ENCODE measurements around the gene STYXL2. TPM values are rescaled to one million over a fixed set of nuclear protein-coding genes. Genes with fewer than 3 reads are reported as not detected.

The STYXL2 gene
- total and polyA plus RNA-seq, 9 of the 15 experiments (the other 6 are each of a cell fraction or from before 2014, with no cell fraction given): not detected

- Histone ChIP-seq H2AFZ (ENCODE audit: low read depth, low read length) (no peak overlapping the region), H4K20me1 (replicated peaks; ENCODE audit: control insufficient read depth, insufficient read depth, low read length) (no peaks in the 10 kb centered on the region; the same call in 1 of the 2 replicates), H3K4me2 (ENCODE audit: insufficient read depth, low read length) (no peak overlapping the region), H3K9ac (ENCODE audit: insufficient read depth in 1 of 2, low read depth in 2 of 2, low read length in 2 of 2) (no peak overlapping the region), H3K9me3 (replicated peaks; ENCODE audit: control insufficient read depth, insufficient read depth, low read depth, low read length) (no peaks in the 10 kb centered on the region), H3K27ac (ENCODE audit: extremely low read depth, low read depth, low read length) (no peak overlapping the region), H3K36me3 (ENCODE audit: control insufficient read depth, insufficient read depth, low read length) (no peaks in the 10 kb centered on the region), H3K4me1 (replicated peaks in 1 of 2; ENCODE audit: control insufficient read depth in 2 of 2, insufficient read depth in 2 of 2, low read length in 2 of 2) (no peaks in the 10 kb centered on the region), H3K79me2 (ENCODE audit: control insufficient read depth, insufficient read depth, low read length) (no peaks in the 10 kb centered on the region), H3K4me3 (no peak overlapping the region), H3K27me3 (ENCODE audit: control insufficient read depth in 2 of 2, insufficient read depth in 2 of 2, low read length in 2 of 2) (peaks cover 65 to 71% of the 10 kb centered on the region in 2 experiments), H3K9me1 (ENCODE audit: control insufficient read depth, insufficient read depth, low read length) (no peaks in the 10 kb centered on the region)
- POLR2A ChIA-PET: interaction anchor here (0.7 to 1.9 kb wide), 3 partner anchors 9 to 15 kb away, joined by 3 to 7 read pairs (median 5); no protein-coding TSS in a partner anchor
- intact Hi-C loops (cut with micrococcal nuclease) (no loop called here), in situ Hi-C loops (cut with MboI) (no loop called here)
- CTCF ChIA-PET (ENCODE audit: low intra/inter-chr PET ratio): no interaction called here
- 0% methylated on average over 3 of the region's 3 CpGs for WGBS (ENCODE audit: insufficient coverage, low coverage, missing lambda C conversion rate)
- no peak for ATAC-seq
- BruUV-seq (replicated peaks): no TSS peak
- DNase-seq (ENCODE audit: extremely low read depth in 1 of 4, low spot score in 3 of 4): no peak
- TF ChIP-seq RREB1 (CRISPR knock-in tag; IDR thresholded peaks at IDR 0.05) (no peak), HIVEP1 (CRISPR knock-in tag; IDR thresholded peaks at IDR 0.05) (no peak), ZNF354B (CRISPR knock-in tag; IDR thresholded peaks at IDR 0.05) (no peak), ZNF436 (CRISPR knock-in tag; IDR thresholded peaks at IDR 0.05) (no peak), NFE2 (IDR thresholded peaks at IDR 0.05; ENCODE audit: low read depth) (no peak), ZBTB7A (IDR thresholded peaks at IDR 0.05; ENCODE audit: borderline replicate concordance, control insufficient read depth, low read depth, low read length) (no peak), PHF21A (IDR thresholded peaks at IDR 0.05; ENCODE audit: borderline replicate concordance, low read depth) (no peak), ZNF395 (CRISPR knock-in tag; IDR thresholded peaks at IDR 0.05) (no peak), ZNF785 (CRISPR knock-in tag; IDR thresholded peaks at IDR 0.05) (no peak), BRCA1 (IDR thresholded peaks at IDR 0.05) (no peak), BRCA1 (CRISPR knock-in tag; IDR thresholded peaks at IDR 0.05) (no peak)
- TF ChIP-seq, protein P1, sequence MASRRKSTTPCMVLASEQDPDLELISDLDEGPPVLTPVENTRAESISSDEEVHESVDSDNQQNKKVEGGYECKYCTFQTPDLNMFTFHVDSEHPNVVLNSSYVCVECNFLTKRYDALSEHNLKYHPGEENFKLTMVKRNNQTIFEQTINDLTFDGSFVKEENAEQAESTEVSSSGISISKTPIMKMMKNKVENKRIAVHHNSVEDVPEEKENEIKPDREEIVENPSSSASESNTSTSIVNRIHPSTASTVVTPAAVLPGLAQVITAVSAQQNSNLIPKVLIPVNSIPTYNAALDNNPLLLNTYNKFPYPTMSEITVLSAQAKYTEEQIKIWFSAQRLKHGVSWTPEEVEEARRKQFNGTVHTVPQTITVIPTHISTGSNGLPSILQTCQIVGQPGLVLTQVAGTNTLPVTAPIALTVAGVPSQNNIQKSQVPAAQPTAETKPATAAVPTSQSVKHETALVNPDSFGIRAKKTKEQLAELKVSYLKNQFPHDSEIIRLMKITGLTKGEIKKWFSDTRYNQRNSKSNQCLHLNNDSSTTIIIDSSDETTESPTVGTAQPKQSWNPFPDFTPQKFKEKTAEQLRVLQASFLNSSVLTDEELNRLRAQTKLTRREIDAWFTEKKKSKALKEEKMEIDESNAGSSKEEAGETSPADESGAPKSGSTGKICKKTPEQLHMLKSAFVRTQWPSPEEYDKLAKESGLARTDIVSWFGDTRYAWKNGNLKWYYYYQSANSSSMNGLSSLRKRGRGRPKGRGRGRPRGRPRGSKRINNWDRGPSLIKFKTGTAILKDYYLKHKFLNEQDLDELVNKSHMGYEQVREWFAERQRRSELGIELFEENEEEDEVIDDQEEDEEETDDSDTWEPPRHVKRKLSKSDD (conservative IDR thresholded peaks at IDR 0.05; ENCODE audit: low read length): no peak
- FAIRE-seq: no peak
These were observed 10.0 kb upstream of the STYXL2 start for GRCh38 chr1:167083871-167084270.
